Smooth muscle cell (in vitro differentiated cells): ENCODE data around the gene SPHK2. TPM values are rescaled to one million over a fixed set of nuclear protein-coding genes. Genes with fewer than 3 reads are reported as not detected.

Experiments used
- DNase-seq: peaks from one replicate; lab custom pipeline; 2025; ENCODE audit not compliant: unreplicated experiment; lab: John Stamatoyannopoulos, UW
- H2AFZ ChIP-seq: fragments of 200-600 bp; sonication (generic); 2 replicates; pipeline ENCODE4 v1.6.0; 2016; ENCODE audit warnings: antibody characterized with exemption, low read depth, mild to moderate bottlenecking
- H3F3A ChIP-seq: fragments of 200-600 bp; sonication (generic); 2 replicates; pipeline ENCODE4 v1.6.0; 2017; ENCODE audit warnings: antibody characterized with exemption, low read depth
- H3K27ac ChIP-seq: fragments of 200-600 bp; sonication (generic); 2 replicates; pipeline ENCODE4 v1.5.1; 2016; ENCODE audit warnings: low read depth, mild to moderate bottlenecking
- H3K27me3 ChIP-seq: fragments of 200-600 bp; sonication (generic); 2 replicates; pipeline ENCODE4 v1.6.1; 2016; ENCODE audit warnings: low read depth, mild to moderate bottlenecking
- H3K36me3 ChIP-seq: fragments of 200-600 bp; sonication (generic); 2 replicates; pipeline ENCODE4 v1.5.1; 2016; ENCODE audit warnings: low read depth
- H3K4me1 ChIP-seq: fragments of 200-600 bp; sonication (generic); 2 replicates; pipeline ENCODE4 v1.5.1; 2016; ENCODE audit warnings: low read depth
- H3K4me2 ChIP-seq: fragments of 200-600 bp; sonication (generic); 2 replicates; pipeline ENCODE4 v1.6.0; 2016; ENCODE audit warnings: mild to moderate bottlenecking
- H3K4me3 ChIP-seq: fragments of 200-600 bp; sonication (generic); 2 replicates; pipeline ENCODE4 v1.5.1; 2016; ENCODE audit warnings: mild to moderate bottlenecking
- H3K79me2 ChIP-seq: fragments of 200-600 bp; sonication (generic); 2 replicates; pipeline ENCODE4 v1.6.0; 2016; ENCODE audit warnings: low read depth, mild to moderate bottlenecking
- H3K9ac ChIP-seq: fragments of 200-600 bp; sonication (generic); 2 replicates; pipeline ENCODE4 v1.6.0; 2016; ENCODE audit warnings: low read depth
- H3K9me3 ChIP-seq: fragments of 200-600 bp; sonication (generic); replicated peaks from 2 replicates; pipeline ENCODE4 v1.5.1; 2016; ENCODE audit warnings: low read depth
- H4K20me1 ChIP-seq: fragments of 200-600 bp; sonication (generic); 2 replicates; pipeline ENCODE4 v1.6.0; 2016; ENCODE audit warnings: low read depth
- CTCF ChIP-seq: fragments of 200-600 bp; sonication (generic); IDR thresholded peaks from 2 replicates; pipeline ENCODE4 v1.5.1; 2017; ENCODE audit warnings: borderline replicate concordance, mild to moderate bottlenecking, antibody characterized with exemption; ENCODE audit not compliant: insufficient read depth, poor library complexity, severe bottlenecking
- WGBS: methylation state at CpG from one replicate; pipeline ENCODE4 v1.1.7; 2016; ENCODE audit warnings: low lambda C conversion rate; 5-methylcytosine and 5-hydroxymethylcytosine counted together
- polyA plus RNA-seq: library from polyadenylated mRNA; unstranded; fragments of >200 nt; fragmentation: Nextera tagmentation; extraction: Ambion mirVana; gene quantifications from 2 replicates; pipeline ENCODE4 v1.2.1, GENCODE V29; 2016
- total RNA-seq: library from RNA; depleted of rRNA; stranded (reverse); fragments of >200 nt; gene quantifications from 2 replicates; pipeline ENCODE4 v1.2.3, GENCODE V29; 2014

SPHK2 gene
- total and polyA plus RNA-seq, 2 experiments from 2014 or later: 8.2 to 9.3 TPM

GRCh38 chr19:48633148-48634035 is 14.1 kb downstream of the SPHK2 start:
- no peaks in the 10 kb centered on the region for H3K79me2 ChIP-seq
- DNase-seq: no peak
- no peaks in the 10 kb centered on the region for H3K36me3 ChIP-seq
- no peak for TF ChIP-seq CTCF
- peaks cover 15% of the 10 kb centered on the region for H3K4me1 ChIP-seq
- H3K9me3 ChIP-seq: no peaks in the 10 kb centered on the region
- peaks cover 6% of the 10 kb centered on the region for H3K27me3 ChIP-seq
- no peak overlapping the region for H3K27ac ChIP-seq
- WGBS: 92% methylated on average over 22 of the region's 22 CpGs
- H2AFZ ChIP-seq: no peak overlapping the region
- H4K20me1 ChIP-seq: no peaks in the 10 kb centered on the region
- H3F3A ChIP-seq: peaks cover 10% of the 10 kb centered on the region
- no peak overlapping the region for H3K9ac ChIP-seq
- no peak overlapping the region for H3K4me2 ChIP-seq
- H3K4me3 ChIP-seq: no peak overlapping the region

GRCh38 chr19:48634036-48634342 is 14.7 kb downstream of the SPHK2 start:
- 80% methylated on average over 7 of the region's 7 CpGs for WGBS
- Histone ChIP-seq H4K20me1 (no peaks in the 10 kb centered on the region), H3F3A (peaks cover 12% of the 10 kb centered on the region), H3K9ac (no peak overlapping the region), H3K4me1 (peaks cover 15% of the 10 kb centered on the region), H3K79me2 (no peaks in the 10 kb centered on the region), H3K36me3 (no peaks in the 10 kb centered on the region), H3K27me3 (peaks cover 6% of the 10 kb centered on the region), H2AFZ (no peak overlapping the region), H3K27ac (no peak overlapping the region), H3K4me2 (peak overlapping the region; percentile 79), H3K4me3 (peak overlapping the region; percentile 30), H3K9me3 (no peaks in the 10 kb centered on the region)
- TF ChIP-seq CTCF: no peak
- DNase-seq: no peak

GRCh38 chr19:48634424-48635262 is 15.3 kb downstream of the SPHK2 start:
- Histone ChIP-seq H3K9me3 (no peaks in the 10 kb centered on the region), H3K9ac (no peak overlapping the region), H3K36me3 (no peaks in the 10 kb centered on the region), H3K27ac (no peak overlapping the region), H3K79me2 (no peaks in the 10 kb centered on the region), H4K20me1 (no peaks in the 10 kb centered on the region), H3K27me3 (peaks cover 6% of the 10 kb centered on the region), H2AFZ (no peak overlapping the region), H3F3A (peaks cover 12% of the 10 kb centered on the region), H3K4me1 (peaks cover 15% of the 10 kb centered on the region), H3K4me3 (peak overlapping the region; percentile 60), H3K4me2 (peak overlapping the region; percentile 79)
- peak; percentile 63 for DNase-seq
- TF ChIP-seq CTCF: no peak
- 19% methylated on average over 31 of the region's 37 CpGs for WGBS
